Smooth muscle cell of the brain vasculature (primary cell): Measurements from ENCODE around the gene NRM.
"Not testable (repeated sequence)": the region's sequence is repeated elsewhere in the genome, so short reads cannot be mapped to it uniquely, and the experiment has no call there.

Experiments used
- DNase-seq: peaks from one replicate; pipeline ENCODE4 v3.0.0-alpha.2; 2012; ENCODE audit warnings: low read depth, low spot score

NRM gene, protein sequence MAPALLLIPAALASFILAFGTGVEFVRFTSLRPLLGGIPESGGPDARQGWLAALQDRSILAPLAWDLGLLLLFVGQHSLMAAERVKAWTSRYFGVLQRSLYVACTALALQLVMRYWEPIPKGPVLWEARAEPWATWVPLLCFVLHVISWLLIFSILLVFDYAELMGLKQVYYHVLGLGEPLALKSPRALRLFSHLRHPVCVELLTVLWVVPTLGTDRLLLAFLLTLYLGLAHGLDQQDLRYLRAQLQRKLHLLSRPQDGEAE

DNA sequence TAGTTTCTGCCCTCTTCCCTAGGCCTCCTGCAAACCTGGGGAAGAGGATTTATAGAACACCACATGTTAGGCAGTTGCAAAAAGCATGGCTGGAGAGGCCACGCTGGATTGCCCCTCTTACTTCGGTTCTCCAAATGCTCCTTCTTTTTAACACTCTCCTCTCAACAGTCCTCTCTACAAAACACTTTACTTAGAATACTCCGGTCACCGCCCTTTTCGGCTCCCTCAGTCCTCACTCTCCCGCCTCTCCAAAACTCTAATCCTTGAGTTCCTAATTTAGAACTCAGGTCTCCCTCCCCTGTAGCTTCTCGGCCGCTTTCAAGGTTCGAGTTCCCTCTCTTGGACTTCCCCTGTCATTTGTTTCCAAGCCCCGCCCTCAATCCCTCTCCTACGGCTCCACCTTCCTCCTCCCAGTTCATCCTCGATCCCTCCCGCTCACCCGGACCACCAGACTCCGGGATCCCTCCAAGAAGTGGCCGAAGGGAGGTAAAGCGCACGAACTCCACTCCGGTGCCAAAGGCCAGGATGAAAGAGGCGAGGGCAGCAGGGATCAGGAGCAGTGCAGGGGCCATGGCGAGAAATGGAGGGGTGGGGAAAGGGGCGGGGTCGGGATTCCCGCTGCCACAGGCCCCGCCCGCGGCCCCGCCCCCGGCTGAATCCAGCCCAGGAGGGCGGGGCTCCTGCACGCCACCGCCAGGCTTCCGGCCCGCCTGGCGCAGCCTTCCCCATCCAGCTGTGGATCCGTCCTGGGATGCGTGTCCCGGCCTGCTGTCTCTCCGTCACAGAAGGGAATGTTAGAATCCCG lies at the start of gene NRM:
NRM (minus strand) TSS at position 582 of the 805 bp plus-strand sequence; CDS start at position 572, 10 bp downstream.
- no peak for DNase-seq

DNA sequence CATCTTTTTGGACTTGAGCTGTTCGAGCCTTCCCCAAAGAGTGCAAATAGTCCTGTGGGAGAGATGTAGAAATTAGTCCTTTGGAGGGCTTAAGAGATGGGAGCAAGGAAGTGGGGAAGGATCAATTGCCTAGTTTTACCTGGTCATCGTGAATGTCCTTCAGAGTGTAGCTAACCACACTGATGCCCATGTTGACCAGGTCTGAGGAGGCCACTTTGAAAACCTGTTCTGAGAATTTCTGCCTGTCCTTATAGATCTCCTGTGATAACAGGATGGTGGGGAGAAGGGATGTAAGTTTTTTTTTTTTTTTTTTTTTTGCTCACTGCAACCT lies 49.7 kb upstream of the NRM start:
- DNase-seq: no peak

DNA sequence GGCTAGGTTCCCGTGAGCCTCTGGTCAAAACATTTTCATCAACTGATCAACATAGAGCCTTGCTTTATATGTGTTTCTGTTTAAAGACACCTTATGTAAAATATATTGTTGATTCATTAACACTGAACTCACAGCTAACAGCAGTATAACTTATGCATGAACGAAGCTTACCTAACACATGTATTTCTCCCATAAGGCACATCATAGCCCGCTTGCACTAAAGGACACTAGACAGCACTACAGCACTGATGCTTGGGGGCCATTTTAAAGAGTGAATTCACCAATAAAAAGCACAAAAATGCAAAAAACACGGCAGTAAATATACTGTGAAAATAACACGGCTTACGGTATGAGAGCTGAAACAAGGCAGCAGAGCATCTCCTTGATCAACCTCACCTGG lies 47.7 kb upstream of the NRM start:
- DNase-seq: no peak

DNA sequence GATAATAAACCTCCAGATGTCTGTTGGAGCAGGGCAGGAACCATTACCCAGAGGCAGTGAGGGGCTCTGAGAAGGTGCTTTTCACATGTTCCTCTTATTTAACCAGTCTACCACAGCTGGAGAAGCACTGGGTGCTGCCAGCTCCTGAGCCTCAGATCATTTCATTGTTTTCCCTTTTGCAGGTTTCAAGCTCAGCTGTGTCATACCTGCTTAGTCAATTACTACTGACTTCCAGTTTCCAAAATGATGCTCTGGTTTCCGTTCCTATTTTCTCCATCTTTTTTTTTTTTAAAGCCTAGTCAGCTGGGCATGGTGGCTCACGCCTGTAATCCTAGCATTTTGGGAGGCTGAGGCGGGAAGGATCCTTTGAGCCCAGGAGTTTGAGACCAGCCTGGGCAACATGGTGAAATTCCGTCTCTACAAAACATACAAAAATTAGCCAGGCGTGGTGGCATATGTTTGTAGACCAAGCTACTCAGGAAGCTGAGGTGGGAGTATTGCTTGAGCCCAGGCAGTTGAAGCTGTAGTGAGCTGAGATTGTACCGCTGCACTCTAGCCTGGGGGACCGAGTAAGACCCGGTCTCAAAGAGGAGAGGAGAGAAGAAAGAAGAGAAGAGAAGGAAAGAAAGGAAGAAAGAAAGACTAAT lies 45.0 kb upstream of the NRM start:
- no peak for DNase-seq

DNA sequence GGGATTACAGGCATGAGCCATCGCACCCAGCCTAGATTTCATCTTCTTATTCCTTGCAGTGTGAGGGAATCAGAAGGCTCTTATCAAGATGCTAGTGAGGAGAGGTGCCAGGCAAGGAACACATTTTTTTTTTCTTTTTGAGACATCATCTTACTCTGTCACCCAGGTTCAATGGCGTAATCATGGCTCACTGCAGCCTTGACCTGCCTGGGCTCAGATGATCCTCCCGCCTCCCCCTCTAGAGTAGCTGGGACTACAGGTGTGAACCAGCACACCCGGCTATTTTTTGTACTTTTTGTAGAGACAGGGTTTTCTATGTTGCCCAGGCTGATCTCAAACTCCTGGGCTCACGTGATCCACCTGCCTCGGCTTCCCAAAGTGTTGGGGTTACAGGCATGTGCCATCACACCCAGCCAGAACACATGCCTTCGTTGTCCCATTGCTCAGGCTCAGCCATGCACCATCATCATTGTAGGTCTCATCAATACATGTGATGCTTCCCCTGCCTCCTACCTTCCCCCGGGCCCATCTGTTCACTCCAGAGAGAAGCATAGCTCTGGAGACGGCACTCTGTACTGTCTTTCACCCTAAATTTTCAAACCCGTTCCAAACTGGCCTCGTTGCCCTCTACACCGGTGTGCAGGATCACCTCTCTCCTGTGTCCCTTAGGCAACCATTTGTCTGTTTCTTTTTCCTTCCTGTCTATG lies 41.6 kb upstream of the NRM start:
- DNase-seq: no peak

DNA sequence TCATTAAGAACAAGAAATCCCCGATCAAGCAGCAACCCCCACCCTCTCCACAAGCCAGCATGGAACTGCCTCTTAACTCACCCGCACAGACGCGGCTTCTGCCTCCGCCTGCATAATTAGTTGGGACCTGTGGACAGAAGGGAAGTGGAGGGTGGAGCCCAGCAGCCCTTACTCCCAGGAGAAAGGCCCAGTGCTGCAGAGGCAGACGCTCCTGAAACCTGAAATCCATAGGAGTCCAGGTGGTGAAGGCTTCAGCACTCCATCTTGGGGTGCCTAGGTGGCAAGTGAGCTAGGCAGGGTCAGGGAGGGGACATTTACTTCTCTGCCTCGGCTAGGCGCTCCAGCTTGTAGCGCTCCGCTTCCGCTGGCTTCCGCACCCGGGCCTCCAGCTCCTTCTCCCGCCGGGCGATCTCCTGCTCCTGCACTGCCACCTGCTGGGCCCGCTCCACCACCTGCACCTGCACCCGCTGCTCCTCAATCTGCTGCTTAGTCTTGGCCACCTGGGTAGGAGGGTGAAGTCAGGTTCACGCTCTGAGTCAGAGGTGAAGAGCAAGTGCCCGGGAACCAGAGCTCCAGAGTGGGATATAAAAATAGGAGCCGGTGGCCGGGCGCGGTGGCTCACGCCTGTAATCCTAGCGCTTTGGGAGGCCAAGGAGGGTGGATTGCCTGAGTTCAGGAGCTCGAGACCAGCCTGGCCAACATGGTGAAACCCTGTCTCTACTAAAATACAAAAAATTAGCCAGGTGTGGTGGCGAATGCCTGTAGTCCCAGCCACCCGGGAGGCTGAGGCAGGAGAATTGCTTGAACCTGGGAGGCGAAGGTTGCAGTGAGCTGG lies 40.0 kb upstream of the NRM start:
- no peak for DNase-seq

DNA sequence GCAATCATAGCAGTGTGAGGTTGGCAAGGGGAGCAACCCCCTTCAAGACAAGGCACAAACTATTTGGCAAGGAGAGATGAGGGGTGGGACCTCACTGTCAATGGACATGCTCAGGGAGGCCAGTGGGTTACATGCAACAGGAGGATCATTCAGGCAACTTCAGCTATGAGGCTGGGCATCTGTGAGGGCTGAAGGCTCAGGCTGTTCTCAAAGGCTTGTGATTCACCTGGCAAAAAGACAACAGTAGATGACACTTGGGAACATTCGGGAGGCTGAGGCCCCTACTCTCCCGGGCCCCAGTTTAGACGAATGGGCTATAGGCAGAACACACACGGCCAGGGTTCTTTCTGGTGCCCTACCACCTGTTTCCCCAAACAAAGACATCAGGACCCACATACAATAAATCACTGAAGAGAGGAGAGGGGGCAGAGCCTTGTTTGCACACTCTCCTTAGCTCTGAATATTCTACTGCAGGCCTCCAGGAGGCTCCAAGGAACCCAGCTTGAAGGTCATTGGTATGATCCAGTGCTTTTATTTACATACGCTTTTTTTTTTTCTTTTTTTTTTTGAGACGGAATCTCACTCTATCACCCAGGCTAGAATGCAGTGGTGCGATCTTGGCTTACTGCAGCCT lies 37.3 kb upstream of the NRM start:
- no peak for DNase-seq

DNA sequence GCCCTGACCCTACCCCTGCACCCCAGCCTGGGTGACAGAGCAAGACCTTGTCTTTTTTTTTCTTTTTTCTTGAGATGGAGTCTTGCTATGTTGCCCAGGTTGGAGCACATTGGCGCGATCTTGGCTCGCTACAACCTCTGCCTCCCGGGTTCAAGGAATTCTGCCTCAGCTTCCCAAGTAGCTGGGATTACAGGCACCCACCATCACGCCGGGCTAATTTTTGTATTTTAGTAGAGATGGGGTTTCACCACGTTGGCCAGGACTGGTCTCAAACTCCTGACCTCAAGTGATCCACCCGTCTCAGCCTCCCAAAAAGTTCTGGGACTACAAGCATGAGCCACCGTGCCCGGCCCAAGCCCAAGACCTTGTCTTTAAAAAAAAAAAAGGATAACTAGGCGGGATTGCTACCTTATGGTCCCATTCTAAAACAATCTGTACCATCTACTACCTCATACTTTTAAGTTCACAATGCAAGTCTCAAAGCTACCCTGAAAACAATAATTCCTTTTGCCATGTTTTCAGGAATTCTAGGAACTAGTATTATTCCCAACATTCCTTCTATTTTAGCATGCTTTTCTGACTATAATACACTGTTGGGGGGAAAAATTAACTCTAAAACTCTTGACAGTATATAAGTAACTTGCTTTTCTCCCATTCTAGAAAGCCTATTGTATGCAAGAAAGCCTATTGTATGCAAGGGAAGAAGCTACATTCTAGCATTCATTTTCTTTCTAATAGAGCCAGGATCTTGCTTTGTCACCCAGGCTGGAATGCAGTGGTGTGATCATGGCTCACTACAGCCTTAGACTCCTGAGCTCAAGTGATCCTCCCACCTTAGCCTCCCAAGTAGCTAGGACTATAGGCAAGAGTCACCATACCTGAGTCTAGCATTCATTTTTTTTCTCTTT lies 36.0 kb upstream of the NRM start:
- no peak for DNase-seq

DNA sequence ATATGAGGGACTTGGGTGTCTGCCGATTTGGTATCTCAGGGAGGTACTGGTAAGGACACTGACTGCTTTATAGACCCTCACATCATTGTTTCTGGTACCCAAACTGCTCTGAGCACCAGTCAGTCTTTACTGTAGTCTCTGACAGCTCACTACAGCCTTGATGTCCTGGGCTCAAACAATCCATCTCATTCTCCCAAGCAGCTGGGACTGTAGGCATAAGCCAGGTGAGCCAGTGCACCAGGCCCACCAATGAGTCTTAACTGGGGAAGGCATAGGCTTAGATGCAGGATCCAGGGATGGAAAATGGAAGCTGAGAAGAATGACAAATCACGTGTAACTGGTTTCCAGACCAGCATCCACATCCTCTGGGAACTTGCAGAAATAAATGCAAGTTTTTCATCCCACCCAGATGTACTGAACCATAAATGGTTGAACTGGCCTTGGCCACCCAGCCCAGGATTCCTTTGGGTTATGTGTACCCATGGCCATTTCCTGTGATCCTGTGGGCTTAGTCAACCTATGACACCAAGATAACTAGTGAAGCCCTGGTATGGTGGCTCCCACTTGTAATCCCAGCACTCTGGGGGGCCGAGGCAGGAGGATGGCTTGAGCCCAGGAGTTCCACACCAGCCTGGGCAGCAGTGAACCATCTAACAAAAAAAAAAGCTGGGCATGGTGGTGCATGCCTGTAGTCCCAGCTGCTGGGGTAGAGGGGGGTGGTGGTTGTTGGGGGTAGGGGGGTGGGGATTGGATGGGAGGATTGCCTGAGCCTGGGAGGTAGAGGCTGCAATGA lies 35.1 kb upstream of the NRM start:
- DNase-seq: no peak

DNA sequence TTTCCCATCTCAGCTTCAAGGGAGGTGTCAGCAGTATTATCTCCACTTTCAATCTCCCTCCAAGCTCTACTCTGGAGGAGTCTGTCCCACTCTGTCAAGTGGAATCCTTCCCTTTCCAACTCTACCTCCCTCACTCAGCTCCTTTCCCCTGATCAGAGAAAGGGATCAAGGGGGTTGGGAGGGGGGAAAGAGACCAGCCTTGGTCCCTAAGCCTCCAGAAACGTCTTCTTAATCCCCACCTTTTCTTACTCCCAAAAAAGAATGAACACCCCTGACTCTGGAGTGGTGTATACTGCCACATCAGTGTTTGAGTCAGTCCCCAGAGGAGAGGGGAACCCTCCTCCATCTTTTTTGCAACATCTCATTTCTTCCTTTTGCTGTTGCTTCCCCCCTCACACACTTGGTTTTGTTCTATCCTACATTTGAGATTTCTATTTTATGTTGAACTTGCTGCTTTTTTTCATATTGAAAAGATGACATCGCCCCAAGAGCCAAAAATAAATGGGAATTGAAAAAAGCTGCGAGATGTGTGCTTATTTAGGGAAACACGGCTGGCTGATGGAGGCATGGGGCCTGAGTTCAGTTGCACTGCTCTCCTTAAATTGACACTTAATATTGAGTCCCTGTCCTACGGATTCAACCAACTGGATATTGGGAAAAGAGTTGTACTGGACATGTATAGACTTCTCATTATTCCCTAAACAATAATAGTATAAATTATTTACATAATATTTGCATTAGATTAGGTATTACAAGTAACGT lies 34.3 kb upstream of the NRM start:
- no peak for DNase-seq

DNA sequence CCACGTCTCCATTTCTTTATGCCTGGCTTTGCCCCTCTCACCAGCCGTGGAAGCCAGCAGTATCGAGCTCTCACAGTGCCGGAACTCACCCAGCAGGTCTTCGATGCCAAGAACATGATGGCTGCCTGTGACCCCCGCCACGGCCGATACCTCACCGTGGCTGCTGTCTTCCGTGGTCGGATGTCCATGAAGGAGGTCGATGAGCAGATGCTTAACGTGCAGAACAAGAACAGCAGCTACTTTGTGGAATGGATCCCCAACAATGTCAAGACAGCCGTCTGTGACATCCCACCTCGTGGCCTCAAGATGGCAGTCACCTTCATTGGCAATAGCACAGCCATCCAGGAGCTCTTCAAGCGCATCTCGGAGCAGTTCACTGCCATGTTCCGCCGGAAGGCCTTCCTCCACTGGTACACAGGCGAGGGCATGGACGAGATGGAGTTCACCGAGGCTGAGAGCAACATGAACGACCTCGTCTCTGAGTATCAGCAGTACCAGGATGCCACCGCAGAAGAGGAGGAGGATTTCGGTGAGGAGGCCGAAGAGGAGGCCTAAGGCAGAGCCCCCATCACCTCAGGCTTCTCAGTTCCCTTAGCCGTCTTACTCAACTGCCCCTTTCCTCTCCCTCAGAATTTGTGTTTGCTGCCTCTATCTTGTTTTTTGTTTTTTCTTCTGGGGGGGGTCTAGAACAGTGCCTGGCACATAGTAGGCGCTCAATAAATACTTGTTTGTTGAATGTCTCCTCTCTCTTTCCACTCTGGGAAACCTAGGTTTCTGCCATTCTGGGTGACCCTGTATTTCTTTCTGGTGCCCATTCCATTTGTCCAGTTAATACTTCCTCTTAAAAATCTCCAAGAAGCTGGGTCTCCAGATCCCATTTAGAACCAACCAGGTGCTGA lies 33.3 kb upstream of the NRM start:
- DNase-seq: not testable (repeated sequence)

DNA sequence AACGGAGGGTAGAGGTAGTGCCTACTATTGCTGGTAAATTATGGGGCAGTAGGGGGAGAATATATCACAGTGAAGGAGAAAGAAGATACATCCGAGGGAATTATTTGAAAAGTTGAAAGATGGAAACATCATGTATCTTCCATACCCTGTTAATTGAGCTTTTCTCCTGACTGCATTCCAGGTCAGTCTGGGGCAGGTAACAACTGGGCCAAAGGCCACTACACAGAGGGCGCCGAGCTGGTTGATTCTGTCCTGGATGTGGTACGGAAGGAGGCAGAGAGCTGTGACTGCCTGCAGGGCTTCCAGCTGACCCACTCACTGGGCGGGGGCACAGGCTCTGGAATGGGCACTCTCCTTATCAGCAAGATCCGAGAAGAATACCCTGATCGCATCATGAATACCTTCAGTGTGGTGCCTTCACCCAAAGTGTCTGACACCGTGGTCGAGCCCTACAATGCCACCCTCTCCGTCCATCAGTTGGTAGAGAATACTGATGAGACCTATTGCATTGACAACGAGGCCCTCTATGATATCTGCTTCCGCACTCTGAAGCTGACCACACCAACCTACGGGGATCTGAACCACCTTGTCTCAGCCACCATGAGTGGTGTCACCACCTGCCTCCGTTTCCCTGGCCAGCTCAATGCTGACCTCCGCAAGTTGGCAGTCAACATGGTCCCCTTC lies 32.5 kb upstream of the NRM start:
- DNase-seq: not testable (repeated sequence)

DNA sequence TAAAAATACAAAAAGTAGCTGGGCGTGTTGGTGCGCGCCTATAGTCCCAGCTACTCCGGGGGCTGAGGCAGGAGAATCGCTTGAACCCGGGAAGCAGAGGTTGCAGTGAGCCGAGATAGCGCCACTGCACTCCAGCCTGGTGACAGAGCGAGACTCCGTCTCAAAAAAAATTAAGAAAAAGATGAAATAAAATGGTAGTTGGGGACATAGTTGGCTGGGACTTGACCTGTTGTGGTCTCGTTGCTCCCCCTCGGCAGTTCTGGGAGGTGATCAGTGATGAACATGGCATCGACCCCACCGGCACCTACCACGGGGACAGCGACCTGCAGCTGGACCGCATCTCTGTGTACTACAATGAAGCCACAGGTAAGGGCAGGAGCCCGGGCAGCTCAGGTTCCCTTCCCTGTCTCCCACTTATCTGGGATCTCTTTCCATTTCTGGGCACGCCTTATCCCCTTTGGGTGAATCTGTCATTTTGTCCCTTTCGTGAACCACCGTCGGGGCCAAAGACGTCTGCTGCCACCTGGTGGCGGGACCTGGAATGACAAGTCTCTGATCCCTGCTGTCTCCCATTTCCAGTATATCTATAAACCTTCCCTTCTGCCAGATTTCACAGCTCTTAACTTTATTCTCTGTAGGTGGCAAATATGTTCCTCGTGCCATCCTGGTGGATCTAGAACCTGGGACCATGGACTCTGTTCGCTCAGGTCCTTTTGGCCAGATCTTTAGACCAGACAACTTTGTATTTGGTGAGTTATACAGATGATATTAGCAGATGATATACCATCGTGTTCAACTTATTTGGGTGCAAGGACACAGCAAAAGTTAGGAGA lies 31.7 kb upstream of the NRM start:
- DNase-seq: no peak

DNA sequence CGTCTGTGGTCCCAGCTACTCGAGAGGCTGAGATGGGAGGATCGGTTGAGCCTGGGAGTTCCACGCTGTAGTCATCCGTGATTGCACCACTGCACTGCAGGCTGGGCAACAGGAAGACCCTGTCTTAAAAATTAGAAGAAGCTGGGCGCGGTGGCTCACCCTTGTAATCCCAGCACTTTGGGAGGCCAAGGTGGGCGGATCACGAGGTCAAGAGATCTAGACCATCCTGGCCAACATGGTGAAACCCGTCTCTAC lies 31.2 kb upstream of the NRM start:
- DNase-seq: not testable (repeated sequence)

DNA sequence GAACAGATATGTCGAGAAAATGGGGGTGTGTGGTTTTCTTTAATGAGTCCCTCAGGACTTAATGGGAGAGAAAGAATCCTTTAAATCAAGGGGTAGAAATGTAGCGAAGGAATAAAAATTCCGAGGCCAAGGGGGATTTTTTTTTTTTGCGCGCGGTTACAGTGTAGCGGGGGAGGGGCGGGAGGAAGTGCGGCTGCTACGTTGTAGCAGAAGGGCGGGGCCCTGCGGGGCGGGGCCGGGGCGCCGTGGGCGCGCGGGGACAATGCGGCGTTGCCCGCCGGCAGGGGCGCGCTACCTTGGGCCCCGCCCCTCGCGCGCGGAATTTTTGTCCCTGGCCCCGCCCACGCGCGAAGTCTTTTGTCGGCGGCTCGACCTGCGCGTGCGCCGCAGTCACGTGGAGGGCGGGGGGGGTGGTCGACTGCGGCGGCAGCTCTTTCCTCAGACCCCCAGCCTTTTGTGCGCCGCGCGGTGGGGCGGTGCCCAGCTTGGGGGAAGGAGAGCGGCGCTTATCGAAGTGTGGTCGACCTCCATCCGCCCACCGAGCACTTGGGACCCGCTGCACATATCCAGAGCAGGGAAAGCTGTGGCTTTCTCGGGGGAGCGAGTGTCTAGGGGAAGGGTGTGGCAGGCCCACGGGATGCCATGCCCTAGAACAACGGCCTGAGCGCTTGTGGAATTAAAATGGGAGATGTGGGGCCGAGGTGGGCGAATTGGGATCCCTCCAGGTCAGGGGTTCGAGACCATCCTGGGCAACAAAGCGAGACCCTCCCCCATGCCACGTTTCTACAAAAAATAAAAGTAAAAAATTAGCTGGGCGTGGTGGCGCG lies 30.6 kb upstream of the NRM start:
- DNase-seq: peak; percentile 65
